HepG2 (cell line): ENCODE data around the gene MT1A. TPM values are rescaled to one million over a fixed set of nuclear protein-coding genes. Genes with fewer than 3 reads are reported as not detected.
A peak's percentile ranks its signal among the peaks of the same experiment; 100 is the strongest.

Experiments used
- ATF2 ChIP-seq: sonication (generic); formaldehyde crosslinking; IDR thresholded peaks from 2 replicates; pipeline ENCODE4 v1.4.0; 2020; ENCODE audit warnings: missing genetic modification reagents
- CCAR2 ChIP-seq: fragments of 200-400 bp; formaldehyde crosslinking; optimal IDR thresholded peaks from 2 replicates; pipeline ENCODE3; 2018; ENCODE audit warnings: low read depth, mild to moderate bottlenecking, low read length, moderate library complexity
- ONECUT2 ChIP-seq: sonication (generic); formaldehyde crosslinking; IDR thresholded peaks from 2 replicates; pipeline ENCODE4 v1.4.0; 2020; ENCODE audit warnings: missing genetic modification reagents
- POLR2G ChIP-seq: fragments of 200-400 bp; formaldehyde crosslinking; IDR thresholded peaks from 2 replicates; pipeline ENCODE4 v1.6.1; 2018; ENCODE audit warnings: mild to moderate bottlenecking, low read depth, low read length, moderate library complexity
- TFAP4 ChIP-seq: sonication (generic); IDR thresholded peaks from 2 replicates; pipeline ENCODE4 v1.6.1; 2016; ENCODE audit warnings: low read depth, borderline replicate concordance
- XBP1 ChIP-seq: sonication (generic); formaldehyde crosslinking; IDR thresholded peaks from 2 replicates; pipeline ENCODE4 v1.5.0; 2020; ENCODE audit warnings: missing genetic modification reagents
- ZBTB10 ChIP-seq: sonication (generic); formaldehyde crosslinking; IDR thresholded peaks from 2 replicates; pipeline ENCODE4 v1.4.0; 2020; ENCODE audit warnings: missing genetic modification reagents, borderline replicate concordance
- ZNF232 ChIP-seq: sonication (generic); formaldehyde crosslinking; IDR thresholded peaks from 2 replicates; pipeline ENCODE4 v1.4.0; 2020; ENCODE audit warnings: missing genetic modification reagents, borderline replicate concordance
- ZNF646 ChIP-seq: sonication (generic); formaldehyde crosslinking; IDR thresholded peaks from 2 replicates; pipeline ENCODE4 v1.9.0; 2021; ENCODE audit warnings: mild to moderate bottlenecking, missing genetic modification reagents
- ZNF891 ChIP-seq: sonication (generic); formaldehyde crosslinking; IDR thresholded peaks from 2 replicates; pipeline ENCODE4 v1.5.0; 2020; ENCODE audit warnings: mild to moderate bottlenecking, missing genetic modification reagents
- polyA plus RNA-seq, 8 experiments: library from polyadenylated mRNA; depleted of rRNA in 3 of 8; stranded (reverse) in 7 of 8; unstranded in 1 of 8; fragments of >200 nt; fragmentation: Illumina TruSeq in 4 of 8; extraction: Trizol in 4 of 8; gene quantifications; 2 replicates each; pipeline versions ENCODE4 v1.2.1 to v1.2.3, GENCODE V29; 2011 to 2016; ENCODE audit warnings: low read depth in 4 of 8, missing spikeins in 1 of 8, mixed read lengths in 1 of 8; ENCODE audit not compliant: insufficient read depth in 1 of 8
- total RNA-seq, 5 experiments: library from RNA; depleted of rRNA; stranded (reverse); fragments of >200 nt; fragmentation: Illumina TruSeq; extraction: Trizol; gene quantifications; 2 replicates each; pipeline ENCODE4 v1.2.3, GENCODE V29; 2016; ENCODE audit warnings: low read depth in 1 of 5

MT1A gene
- total and polyA plus RNA-seq, 2 of the 13 experiments (the other 11 are each of a cell fraction or from before 2014, with no cell fraction given): 8.3 to 10.4 TPM

GRCh38 chr16:56608043-56608875 lies 30.2 kb upstream of the MT1A start, which contains the start of gene MT2A (continued):
- peak; percentile 86; the same call in 1 of the 2 replicates for TF ChIP-seq ZNF232 (CRISPR knock-in tag)
- peak; percentile 39; the same call in 1 of the 2 replicates for TF ChIP-seq TFAP4
- 0 out of 2 replicates have a peak, but pooled peaks have one; percentile 20 for TF ChIP-seq ZBTB10 (CRISPR knock-in tag)
- peak; percentile 93 for TF ChIP-seq POLR2G
- no peak for TF ChIP-seq CCAR2
- TF ChIP-seq ATF2 (CRISPR knock-in tag): peak; percentile 54; the same call in 1 of the 2 replicates
- no peak for TF ChIP-seq ONECUT2 (CRISPR knock-in tag)
- TF ChIP-seq XBP1: peak; percentile 58
- TF ChIP-seq ZNF891 (CRISPR knock-in tag): peak; percentile 82
- 0 out of 2 replicates have a peak, but pooled peaks have one; percentile 20 for TF ChIP-seq ZNF646
